GM23248 (cell line): ENCODE measurements around the gene TTC23L. TPM values are rescaled to one million over a fixed set of nuclear protein-coding genes. Genes with fewer than 3 reads are reported as not detected.

Source experiments
- DNase-seq: peaks from one replicate; pipeline ENCODE4 v3.0.0-alpha.2; 2015
- H2AFZ ChIP-seq: fragments of 200-600 bp; sonication (generic); 2 replicates; pipeline ENCODE4 v1.6.1; 2016; ENCODE audit warnings: antibody characterized with exemption
- H3F3A ChIP-seq: fragments of 200-600 bp; sonication (generic); 2 replicates; pipeline ENCODE4 v1.6.1; 2016; ENCODE audit warnings: mild to moderate bottlenecking, antibody characterized with exemption, mixed run types; ENCODE audit not compliant: insufficient read depth
- H3K27ac ChIP-seq: fragments of 200-600 bp; sonication (generic); 2 replicates; pipeline ENCODE4 v1.5.1; 2016; ENCODE audit warnings: mild to moderate bottlenecking
- H3K27me3 ChIP-seq: fragments of 200-600 bp; sonication (generic); replicated peaks from 2 replicates; pipeline ENCODE4 v1.6.1; 2016; ENCODE audit warnings: mild to moderate bottlenecking; ENCODE audit not compliant: insufficient read depth
- H3K36me3 ChIP-seq: fragments of 200-600 bp; sonication (generic); 2 replicates; pipeline ENCODE4 v1.6.1; 2016; ENCODE audit warnings: low read depth, mild to moderate bottlenecking
- H3K4me1 ChIP-seq: fragments of 200-600 bp; sonication (generic); 2 replicates; pipeline ENCODE4 v1.6.1; 2016; ENCODE audit warnings: mild to moderate bottlenecking; ENCODE audit not compliant: insufficient read depth
- H3K4me2 ChIP-seq: fragments of 200-600 bp; sonication (generic); one replicate; pipeline ENCODE4 v1.6.1; 2016; ENCODE audit warnings: mild to moderate bottlenecking; ENCODE audit not compliant: unreplicated experiment
- H3K4me3 ChIP-seq: fragments of 200-600 bp; sonication (generic); 2 replicates; pipeline ENCODE4 v1.5.1; 2016; ENCODE audit warnings: mild to moderate bottlenecking
- H3K79me2 ChIP-seq: fragments of 200-600 bp; sonication (generic); 2 replicates; pipeline ENCODE4 v1.6.1; 2016; ENCODE audit warnings: mild to moderate bottlenecking; ENCODE audit not compliant: insufficient read depth
- H3K9ac ChIP-seq: fragments of 200-600 bp; sonication (generic); 2 replicates; pipeline ENCODE4 v1.6.1; 2016; ENCODE audit warnings: mild to moderate bottlenecking
- H3K9me2 ChIP-seq: fragments of 200-600 bp; sonication (generic); 2 replicates; pipeline ENCODE4 v1.6.1; 2016; ENCODE audit warnings: mixed run types, mild to moderate bottlenecking, moderate library complexity; ENCODE audit not compliant: insufficient read depth
- H3K9me3 ChIP-seq: fragments of 200-600 bp; sonication (generic); one replicate; pipeline ENCODE4 v1.6.1; 2017; ENCODE audit warnings: low read depth
- H4K20me1 ChIP-seq: fragments of 200-600 bp; sonication (generic); 2 replicates; pipeline ENCODE4 v1.6.0; 2016; ENCODE audit not compliant: insufficient read depth
- EZH2 ChIP-seq: fragments of 200-600 bp; sonication (generic); IDR thresholded peaks from 2 replicates; pipeline ENCODE4 v1.6.1; 2018; ENCODE audit warnings: antibody characterized with exemption, mild to moderate bottlenecking; ENCODE audit not compliant: insufficient read depth, poor library complexity, severe bottlenecking
- EZH2phosphoT487 ChIP-seq: fragments of 200-600 bp; sonication (generic); IDR thresholded peaks from 2 replicates; pipeline ENCODE4 v1.6.1; 2018; ENCODE audit warnings: antibody characterized with exemption, moderate library complexity, mild to moderate bottlenecking, low read depth; ENCODE audit not compliant: insufficient read depth
- WGBS, 2 experiments: methylation state at CpG; one replicate each; pipeline ENCODE4 v1.1.6; 2015 to 2017; ENCODE audit warnings: low lambda C conversion rate in 2 of 2, low coverage in 1 of 2; ENCODE audit errors: missing lambda C conversion rate in 2 of 2; 5-methylcytosine and 5-hydroxymethylcytosine counted together
- in situ Hi-C: fragments of 300-500 bp; cut with MboI; formaldehyde crosslinking; loops from 2 replicates; pipeline ENCODE4 v1.15.0; 2020
- polyA plus RNA-seq: library from polyadenylated mRNA; unstranded; fragments of >200 nt; fragmentation: Nextera tagmentation; extraction: Ambion mirVana; gene quantifications from 2 replicates; pipeline ENCODE4 v1.2.1, GENCODE V29; 2016
- total RNA-seq: library from RNA; depleted of rRNA; stranded (reverse); fragments of >200 nt; shearing (Covaris generic); gene quantifications from 2 replicates; pipeline ENCODE4 v1.2.3, GENCODE V29; 2014

The TTC23L gene
- total and polyA plus RNA-seq, 2 experiments from 2014 or later = under 0.01 TPM; not detected in 1

GRCh38 chr5:34923694-34924461 lies 84.9 kb downstream of the TTC23L start:
- TF ChIP-seq EZH2 (no peak), EZH2phosphoT487 (no peak)
- no peak overlapping the region for H3K9ac ChIP-seq
- H3K9me2 ChIP-seq = no peaks in the 10 kb centered on the region
- peak; percentile 91 for DNase-seq
- H3K27ac ChIP-seq = peak overlapping the region; percentile 46
- H3K36me3 ChIP-seq = peaks cover 67% of the 10 kb centered on the region
- peaks cover 69% of the 10 kb centered on the region for H3K79me2 ChIP-seq
- H2AFZ ChIP-seq = no peak overlapping the region
- no peaks in the 10 kb centered on the region for H4K20me1 ChIP-seq
- peaks cover 65% of the 10 kb centered on the region for H3F3A ChIP-seq
- H3K4me1 ChIP-seq = peaks cover 22% of the 10 kb centered on the region
- in situ Hi-C loops = no loop called here
- H3K9me3 ChIP-seq = no peaks in the 10 kb centered on the region
- H3K4me3 ChIP-seq = no peak overlapping the region
- WGBS, 2 experiments = 30 to 36% methylated on average over 3 of the region's 3 CpGs
- peak overlapping the region; percentile 49 for H3K4me2 ChIP-seq
- no peaks in the 10 kb centered on the region for H3K27me3 ChIP-seq

GRCh38 chr5:34924462-34924765 lies 85.5 kb downstream of the TTC23L start:
- Histone ChIP-seq H3F3A (peaks cover 67% of the 10 kb centered on the region), H3K9me3 (no peaks in the 10 kb centered on the region), H3K27me3 (no peaks in the 10 kb centered on the region), H3K9ac (no peak overlapping the region), H2AFZ (no peak overlapping the region), H3K4me3 (no peak overlapping the region), H4K20me1 (no peaks in the 10 kb centered on the region), H3K4me1 (peaks cover 23% of the 10 kb centered on the region), H3K79me2 (peaks cover 64% of the 10 kb centered on the region), H3K9me2 (no peaks in the 10 kb centered on the region), H3K27ac (peak overlapping the region; percentile 46), H3K36me3 (peaks cover 66% of the 10 kb centered on the region), H3K4me2 (peak overlapping the region; percentile 49)
- no peak for DNase-seq
- TF ChIP-seq EZH2 = no peak
- no peak for TF ChIP-seq EZH2phosphoT487
- in situ Hi-C loops = no loop called here

DNA sequence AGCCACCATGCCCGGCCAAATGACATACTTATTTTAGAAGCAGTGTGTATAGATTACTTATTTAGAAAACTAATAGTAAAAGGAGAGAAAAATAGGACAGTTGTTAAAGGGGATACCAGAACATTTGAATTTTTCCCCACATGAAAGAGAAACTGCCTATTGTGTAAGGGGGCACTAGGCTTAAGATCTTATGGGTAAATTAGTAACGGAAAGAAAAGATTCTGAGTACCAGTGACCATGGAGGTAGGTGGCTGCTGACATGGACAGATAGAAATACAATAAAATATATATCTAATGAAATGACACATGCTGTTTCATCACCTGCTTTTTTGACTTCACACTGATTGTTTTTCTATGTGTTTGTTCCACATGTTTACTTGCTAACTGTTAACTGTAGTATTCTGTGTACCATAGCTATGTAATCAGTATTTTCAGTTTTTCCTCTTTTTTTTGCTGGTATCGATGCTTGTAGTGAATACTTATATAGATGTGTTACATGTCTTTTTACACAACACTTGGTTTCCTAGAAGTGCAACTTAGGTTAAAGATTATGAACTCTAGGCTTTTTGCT lies 87.4 kb downstream of the TTC23L start:
- DNase-seq = no peak
- no peaks in the 10 kb centered on the region for H3K9me2 ChIP-seq
- no peak overlapping the region for H2AFZ ChIP-seq
- in situ Hi-C loops = no loop called here
- H3K9ac ChIP-seq = no peak overlapping the region
- H3K27ac ChIP-seq = no peak overlapping the region
- H3K79me2 ChIP-seq = peaks cover 56% of the 10 kb centered on the region
- H3K9me3 ChIP-seq = no peaks in the 10 kb centered on the region
- TF ChIP-seq EZH2phosphoT487 = no peak
- TF ChIP-seq EZH2 = no peak
- no peaks in the 10 kb centered on the region for H4K20me1 ChIP-seq
- no peak overlapping the region for H3K4me2 ChIP-seq
- H3K4me1 ChIP-seq = peaks cover 30% of the 10 kb centered on the region
- no peak overlapping the region for H3K4me3 ChIP-seq
- peaks cover 47% of the 10 kb centered on the region for H3K36me3 ChIP-seq
- WGBS, 2 experiments = 84 to 87% methylated on average over 3 of the region's 3 CpGs
- H3K27me3 ChIP-seq = no peaks in the 10 kb centered on the region
- peaks cover 68% of the 10 kb centered on the region for H3F3A ChIP-seq

DNA sequence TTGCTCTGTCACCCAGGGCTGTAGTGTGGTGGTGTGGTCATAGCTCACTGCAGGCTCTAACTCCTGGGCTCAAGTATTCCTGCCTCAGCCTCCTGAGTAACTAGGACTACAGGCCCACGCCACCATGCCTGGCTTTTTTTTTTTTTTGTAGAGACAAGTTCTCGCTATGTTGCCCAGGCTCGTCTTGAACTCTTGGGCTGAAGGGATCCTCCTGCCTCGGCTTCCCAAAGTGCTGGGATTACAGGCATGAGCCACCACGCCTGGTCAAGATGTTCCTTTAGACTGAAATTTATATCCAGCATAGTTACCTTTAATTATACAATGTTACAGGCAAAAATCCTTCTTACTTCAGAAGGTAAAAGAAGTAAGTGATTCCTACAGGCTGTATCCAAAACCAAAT lies 88.8 kb downstream of the TTC23L start:
- Histone ChIP-seq H3K9ac (no peak overlapping the region), H3K9me3 (no peaks in the 10 kb centered on the region), H3K27ac (no peak overlapping the region), H3K4me2 (no peak overlapping the region), H3K9me2 (no peaks in the 10 kb centered on the region), H2AFZ (no peak overlapping the region), H4K20me1 (no peaks in the 10 kb centered on the region), H3K4me3 (no peak overlapping the region), H3K36me3 (peaks cover 34% of the 10 kb centered on the region), H3K4me1 (peaks cover 36% of the 10 kb centered on the region), H3F3A (peaks cover 64% of the 10 kb centered on the region), H3K27me3 (no peaks in the 10 kb centered on the region), H3K79me2 (peaks cover 56% of the 10 kb centered on the region)
- 73 to 90% methylated on average over 4 to 5 of the region's 5 CpGs for WGBS, 2 experiments
- DNase-seq = no peak
- in situ Hi-C loops = no loop called here
- TF ChIP-seq EZH2phosphoT487 (no peak), EZH2 (no peak)

DNA sequence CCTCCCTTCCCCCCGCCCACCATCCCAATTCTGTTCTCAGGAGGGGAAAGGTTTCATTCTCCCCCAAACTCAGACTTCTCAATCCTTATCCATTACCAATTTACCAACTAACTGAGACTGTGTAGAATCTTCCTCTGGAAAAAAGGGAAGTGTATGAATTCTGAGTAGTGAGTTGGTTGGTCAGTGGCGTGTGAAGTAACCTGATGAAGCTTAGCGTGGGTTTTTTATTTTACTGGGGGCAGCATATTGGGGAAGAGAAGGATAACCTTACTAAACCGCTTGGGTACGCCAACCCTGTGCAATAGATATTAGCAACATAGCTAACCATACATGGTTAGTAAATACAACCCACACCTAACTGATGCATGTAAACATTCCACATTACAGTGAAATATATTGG lies 89.3 kb downstream of the TTC23L start:
- Histone ChIP-seq H3K27me3 (no peaks in the 10 kb centered on the region), H3K9me2 (no peaks in the 10 kb centered on the region), H3K27ac (no peak overlapping the region), H3F3A (peaks cover 59% of the 10 kb centered on the region), H3K4me3 (no peak overlapping the region), H4K20me1 (no peaks in the 10 kb centered on the region), H3K4me2 (no peak overlapping the region), H2AFZ (no peak overlapping the region), H3K79me2 (peaks cover 60% of the 10 kb centered on the region), H3K36me3 (peaks cover 29% of the 10 kb centered on the region), H3K9ac (no peak overlapping the region), H3K4me1 (peaks cover 33% of the 10 kb centered on the region), H3K9me3 (no peaks in the 10 kb centered on the region)
- DNase-seq = no peak
- TF ChIP-seq EZH2 = no peak
- no peak for TF ChIP-seq EZH2phosphoT487
- WGBS, 2 experiments = 88 to 95% methylated on average over 5 of the region's 5 CpGs
- in situ Hi-C loops = no loop called here
